Measurements from ENCODE around the gene PAX5.

DNA sequence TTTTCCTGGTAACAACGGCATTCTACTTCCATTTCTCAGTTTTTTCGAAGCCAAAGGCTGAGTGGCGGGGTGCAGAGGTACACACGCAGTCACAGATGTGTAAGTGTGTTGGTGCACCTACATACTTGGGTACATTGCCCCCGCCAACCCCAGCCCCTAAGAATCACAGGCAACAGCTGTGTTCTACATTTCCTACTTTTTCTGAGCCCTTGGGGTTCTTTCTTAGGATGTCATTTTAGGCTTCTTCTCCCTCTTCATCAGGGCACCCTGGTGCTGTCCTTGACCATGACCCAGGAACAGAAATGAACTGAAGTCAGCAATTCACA, 104.8 kb downstream of the PAX5 start:
- TF ChIP-seq, protein P1, sequence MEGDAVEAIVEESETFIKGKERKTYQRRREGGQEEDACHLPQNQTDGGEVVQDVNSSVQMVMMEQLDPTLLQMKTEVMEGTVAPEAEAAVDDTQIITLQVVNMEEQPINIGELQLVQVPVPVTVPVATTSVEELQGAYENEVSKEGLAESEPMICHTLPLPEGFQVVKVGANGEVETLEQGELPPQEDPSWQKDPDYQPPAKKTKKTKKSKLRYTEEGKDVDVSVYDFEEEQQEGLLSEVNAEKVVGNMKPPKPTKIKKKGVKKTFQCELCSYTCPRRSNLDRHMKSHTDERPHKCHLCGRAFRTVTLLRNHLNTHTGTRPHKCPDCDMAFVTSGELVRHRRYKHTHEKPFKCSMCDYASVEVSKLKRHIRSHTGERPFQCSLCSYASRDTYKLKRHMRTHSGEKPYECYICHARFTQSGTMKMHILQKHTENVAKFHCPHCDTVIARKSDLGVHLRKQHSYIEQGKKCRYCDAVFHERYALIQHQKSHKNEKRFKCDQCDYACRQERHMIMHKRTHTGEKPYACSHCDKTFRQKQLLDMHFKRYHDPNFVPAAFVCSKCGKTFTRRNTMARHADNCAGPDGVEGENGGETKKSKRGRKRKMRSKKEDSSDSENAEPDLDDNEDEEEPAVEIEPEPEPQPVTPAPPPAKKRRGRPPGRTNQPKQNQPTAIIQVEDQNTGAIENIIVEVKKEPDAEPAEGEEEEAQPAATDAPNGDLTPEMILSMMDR (IDR thresholded peaks at IDR 0.05; ENCODE audit: low read depth, low read length, poor library complexity, severe bottlenecking): no peak
- no peak for TF ChIP-seq EZH2phosphoT487 (IDR thresholded peaks at IDR 0.05; ENCODE audit: borderline replicate concordance, low read length)

All from DOHH2 (cell line).